Hepatocyte (in vitro differentiated cells): ENCODE data around the gene PHOSPHO2. TPM values are rescaled to one million over a fixed set of nuclear protein-coding genes. Genes with fewer than 3 reads are reported as not detected.
"Not testable (repeated sequence)": the region's sequence is repeated elsewhere in the genome, so short reads cannot be mapped to it uniquely, and the experiment has no call there.

ENCODE experiments used
- DNase-seq: peaks from one replicate; pipeline ENCODE4 v3.0.0-alpha.2; 2016; ENCODE audit warnings: low spot score
- H2AFZ ChIP-seq: fragments of 200-600 bp; sonication (generic); 2 replicates; pipeline ENCODE4 v1.6.0; 2016; ENCODE audit warnings: antibody characterized with exemption, mild to moderate bottlenecking
- H3K27ac ChIP-seq: fragments of 200-600 bp; sonication (generic); 2 replicates; pipeline ENCODE4 v1.5.1; 2016; ENCODE audit warnings: mild to moderate bottlenecking
- H3K27me3 ChIP-seq: fragments of 200-600 bp; sonication (generic); 2 replicates; pipeline ENCODE4 v1.6.1; 2016
- H3K36me3 ChIP-seq: fragments of 200-600 bp; sonication (generic); replicated peaks from 2 replicates; pipeline ENCODE4 v1.5.1; 2016; ENCODE audit warnings: low read depth; ENCODE audit not compliant: insufficient read depth
- H3K4me1 ChIP-seq: fragments of 200-600 bp; sonication (generic); 2 replicates; pipeline ENCODE4 v1.5.1; 2016; ENCODE audit warnings: mild to moderate bottlenecking, moderate library complexity; ENCODE audit not compliant: insufficient read depth
- H3K4me2 ChIP-seq: fragments of 200-600 bp; sonication (generic); 2 replicates; pipeline ENCODE4 v1.6.0; 2016
- H3K4me3 ChIP-seq: fragments of 200-600 bp; sonication (generic); 2 replicates; pipeline ENCODE4 v1.5.1; 2016; ENCODE audit warnings: mild to moderate bottlenecking
- H3K79me2 ChIP-seq: fragments of 200-600 bp; sonication (generic); 2 replicates; pipeline ENCODE4 v1.6.0; 2017; ENCODE audit warnings: mild to moderate bottlenecking
- H3K9me2 ChIP-seq: fragments of 200-600 bp; sonication (generic); replicated peaks from 2 replicates; pipeline ENCODE4 v1.6.0; 2017; ENCODE audit warnings: mild to moderate bottlenecking; ENCODE audit not compliant: insufficient read depth
- H3K9me3 ChIP-seq: fragments of 200-600 bp; sonication (generic); 2 replicates; pipeline ENCODE4 v1.5.1; 2016; ENCODE audit warnings: low read depth, mild to moderate bottlenecking
- H4K20me1 ChIP-seq: fragments of 200-600 bp; sonication (generic); 2 replicates; pipeline ENCODE4 v1.6.0; 2016; ENCODE audit warnings: mild to moderate bottlenecking; ENCODE audit not compliant: insufficient read depth, poor library complexity, severe bottlenecking
- EZH2 ChIP-seq: fragments of 200-600 bp; sonication (generic); IDR thresholded peaks from 2 replicates; pipeline ENCODE4 v1.6.1; 2016; ENCODE audit warnings: antibody characterized with exemption, mild to moderate bottlenecking, borderline replicate concordance
- EZH2phosphoT487 ChIP-seq: fragments of 200-600 bp; sonication (generic); IDR thresholded peaks from one replicate; pipeline ENCODE4 v1.6.1; 2018; ENCODE audit warnings: antibody characterized with exemption, mild to moderate bottlenecking, low read depth, moderate library complexity; ENCODE audit not compliant: unreplicated experiment, severe bottlenecking
- WGBS: methylation state at CpG from one replicate; pipeline ENCODE4 v1.1.6; 2016; ENCODE audit warnings: low lambda C conversion rate; ENCODE audit errors: missing lambda C conversion rate; 5-methylcytosine and 5-hydroxymethylcytosine counted together
- polyA plus RNA-seq: library from polyadenylated mRNA; unstranded; fragments of >200 nt; fragmentation: Nextera tagmentation; extraction: Ambion mirVana; gene quantifications from 2 replicates; pipeline ENCODE4 v1.2.1, GENCODE V29; 2016
- total RNA-seq: library from RNA; depleted of rRNA; stranded (reverse); fragments of >200 nt; gene quantifications from 2 replicates; pipeline ENCODE4 v1.2.3, GENCODE V29; 2014
- TF ChIP-seq, protein P1 (sequence below): fragments of 200-600 bp; sonication (generic); IDR thresholded peaks from 2 replicates; pipeline ENCODE4 v1.5.1; 2016; ENCODE audit warnings: antibody characterized with exemption, mild to moderate bottlenecking; ENCODE audit not compliant: poor library complexity

The PHOSPHO2 gene
- total and polyA plus RNA-seq, 2 experiments from 2014 or later: 7.2 to 8.7 TPM

GRCh38 chr2:169694894-169695260, 608 bp downstream of the PHOSPHO2 start:
- Histone ChIP-seq H3K4me1 (no peaks in the 10 kb centered on the region), H3K9me3 (no peaks in the 10 kb centered on the region), H3K9me2 (no peaks in the 10 kb centered on the region), H4K20me1 (no peaks in the 10 kb centered on the region), H3K36me3 (no peaks in the 10 kb centered on the region), H2AFZ (peak overlapping the region; percentile 64), H3K27ac (peak overlapping the region; percentile 89), H3K4me3 (peak overlapping the region; percentile 45), H3K79me2 (peaks cover 4% of the 10 kb centered on the region), H3K27me3 (no peaks in the 10 kb centered on the region), H3K4me2 (peak overlapping the region; percentile 87)
- no peak for DNase-seq
- TF ChIP-seq, protein P1, sequence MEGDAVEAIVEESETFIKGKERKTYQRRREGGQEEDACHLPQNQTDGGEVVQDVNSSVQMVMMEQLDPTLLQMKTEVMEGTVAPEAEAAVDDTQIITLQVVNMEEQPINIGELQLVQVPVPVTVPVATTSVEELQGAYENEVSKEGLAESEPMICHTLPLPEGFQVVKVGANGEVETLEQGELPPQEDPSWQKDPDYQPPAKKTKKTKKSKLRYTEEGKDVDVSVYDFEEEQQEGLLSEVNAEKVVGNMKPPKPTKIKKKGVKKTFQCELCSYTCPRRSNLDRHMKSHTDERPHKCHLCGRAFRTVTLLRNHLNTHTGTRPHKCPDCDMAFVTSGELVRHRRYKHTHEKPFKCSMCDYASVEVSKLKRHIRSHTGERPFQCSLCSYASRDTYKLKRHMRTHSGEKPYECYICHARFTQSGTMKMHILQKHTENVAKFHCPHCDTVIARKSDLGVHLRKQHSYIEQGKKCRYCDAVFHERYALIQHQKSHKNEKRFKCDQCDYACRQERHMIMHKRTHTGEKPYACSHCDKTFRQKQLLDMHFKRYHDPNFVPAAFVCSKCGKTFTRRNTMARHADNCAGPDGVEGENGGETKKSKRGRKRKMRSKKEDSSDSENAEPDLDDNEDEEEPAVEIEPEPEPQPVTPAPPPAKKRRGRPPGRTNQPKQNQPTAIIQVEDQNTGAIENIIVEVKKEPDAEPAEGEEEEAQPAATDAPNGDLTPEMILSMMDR: no peak
- TF ChIP-seq EZH2phosphoT487: no peak
- TF ChIP-seq EZH2: no peak
- 55% methylated on average over 8 of the region's 8 CpGs for WGBS

GRCh38 chr2:169696381-169696780, 2.1 kb downstream of the PHOSPHO2 start:
- no peaks in the 10 kb centered on the region for H3K27me3 ChIP-seq
- H3K36me3 ChIP-seq: no peaks in the 10 kb centered on the region
- no peak overlapping the region for H3K4me2 ChIP-seq
- no peaks in the 10 kb centered on the region for H3K4me1 ChIP-seq
- TF ChIP-seq EZH2: no peak
- no peak for TF ChIP-seq EZH2phosphoT487
- TF ChIP-seq, protein P1: no peak
- no peak overlapping the region for H2AFZ ChIP-seq
- H3K79me2 ChIP-seq: peaks cover 6% of the 10 kb centered on the region
- H3K27ac ChIP-seq: no peak overlapping the region
- no peak for DNase-seq
- H4K20me1 ChIP-seq: no peaks in the 10 kb centered on the region
- no peaks in the 10 kb centered on the region for H3K9me2 ChIP-seq
- H3K4me3 ChIP-seq: no peak overlapping the region
- H3K9me3 ChIP-seq: no peaks in the 10 kb centered on the region

DNA sequence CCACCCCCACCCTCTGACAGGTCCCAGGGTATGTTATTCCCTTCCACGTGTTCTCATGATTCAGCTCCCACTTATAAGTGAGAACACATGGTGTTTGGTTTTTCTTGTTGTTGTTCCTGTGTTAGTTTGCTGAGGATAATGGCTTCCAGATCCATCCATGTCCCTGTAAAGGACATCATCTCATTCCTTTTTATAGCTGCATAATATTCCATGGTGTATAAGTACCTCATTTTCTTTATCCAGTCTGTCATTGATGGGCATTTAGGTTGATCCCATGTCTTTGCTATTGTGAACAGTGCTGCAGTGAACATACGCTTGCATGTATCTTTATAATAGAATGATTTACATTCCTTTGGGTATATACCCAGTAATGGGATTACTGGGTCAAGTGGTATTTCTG, 4.9 kb downstream of the PHOSPHO2 start:
- H4K20me1 ChIP-seq, H3K9me2 ChIP-seq, H3K27ac ChIP-seq, H3K79me2 ChIP-seq, H3K36me3 ChIP-seq, H3K4me3 ChIP-seq, H3K9me3 ChIP-seq, H3K27me3 ChIP-seq, DNase-seq, H3K4me2 ChIP-seq, H2AFZ ChIP-seq, H3K4me1 ChIP-seq: not testable (repeated sequence)
- 93% methylated on average over 2 of the region's 2 CpGs for WGBS

GRCh38 chr2:169702996-169703395, 8.7 kb downstream of the PHOSPHO2 start:
- Histone ChIP-seq H3K79me2 (peaks cover 3% of the 10 kb centered on the region), H3K9me2 (no peaks in the 10 kb centered on the region), H3K4me3 (no peak overlapping the region), H3K4me2 (no peak overlapping the region), H4K20me1 (no peaks in the 10 kb centered on the region), H3K4me1 (no peaks in the 10 kb centered on the region), H3K36me3 (no peaks in the 10 kb centered on the region), H3K27ac (no peak overlapping the region), H2AFZ (no peak overlapping the region), H3K9me3 (no peaks in the 10 kb centered on the region), H3K27me3 (no peaks in the 10 kb centered on the region)
- TF ChIP-seq EZH2 (no peak), EZH2phosphoT487 (no peak)
- TF ChIP-seq, protein P1: no peak
- no peak for DNase-seq
- WGBS: 87% methylated on average over 3 of the region's 3 CpGs
